Stimulated activated CD8-positive, alpha-beta memory T cell treated with anti-CD3 and anti-CD28 coated beads, Interleukin-12 subunit alpha, Interleukin-12 subunit beta, amount 100 ng/mL, for 24 hours (primary cell): ENCODE measurements around the gene PHF3.

Experiments used
- DNase-seq: peaks from one replicate; pipeline ENCODE4 v3.0.0-alpha.2; 2020; ENCODE audit errors: extremely low read depth

PHF3 gene

DNA sequence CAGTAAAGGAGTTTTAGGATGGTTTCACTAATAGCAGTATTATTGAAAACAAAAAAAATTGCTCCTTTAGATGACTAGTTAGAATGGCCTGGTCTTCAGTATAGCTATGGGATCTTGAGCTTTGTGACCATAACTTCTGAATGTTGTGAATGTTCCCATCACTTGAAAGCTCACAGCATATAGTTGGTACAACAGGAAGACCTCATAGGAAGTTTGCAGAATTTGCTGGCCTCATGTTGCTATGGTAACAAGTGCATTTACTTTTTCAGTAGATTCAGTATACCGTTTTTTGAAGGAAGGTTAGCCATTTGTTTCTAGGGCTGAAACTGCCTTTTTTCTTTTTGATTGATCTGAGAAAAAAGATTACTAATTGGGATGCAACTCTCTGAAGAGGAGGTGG lies 8.3 kb downstream of the PHF3 start:
- DNase-seq = no peak

DNA sequence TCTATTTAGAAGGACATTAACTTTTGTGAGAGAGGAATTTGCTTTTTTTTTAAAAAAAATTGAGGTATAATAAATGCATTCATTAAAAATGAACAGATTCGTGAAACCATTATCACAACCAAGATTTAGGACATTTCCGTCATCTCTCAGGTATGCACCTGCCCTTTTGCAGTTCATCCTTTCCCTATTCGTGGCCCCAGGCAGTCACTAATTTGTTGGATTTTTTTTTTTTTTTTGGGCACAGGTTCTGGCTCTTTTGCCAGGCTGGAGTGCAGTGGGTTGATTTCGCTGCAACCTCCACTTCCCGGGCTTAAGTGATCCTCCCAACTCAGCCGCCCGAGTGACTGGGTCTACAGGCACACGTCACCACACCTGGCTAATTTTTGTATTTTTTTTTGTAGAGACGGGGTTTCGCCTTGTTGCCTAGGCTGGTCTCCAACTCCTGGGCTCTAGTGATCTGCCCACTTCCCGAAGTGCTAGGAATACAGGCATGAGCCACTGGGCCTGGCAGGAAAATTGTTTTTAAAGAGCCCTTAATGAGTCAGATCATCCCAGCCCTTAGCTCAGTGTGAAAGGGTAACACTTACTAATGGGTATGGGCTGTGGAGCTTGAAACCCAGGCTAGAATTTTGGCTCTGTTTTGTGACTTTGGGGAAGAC lies 9.2 kb downstream of the PHF3 start:
- no peak for DNase-seq

DNA sequence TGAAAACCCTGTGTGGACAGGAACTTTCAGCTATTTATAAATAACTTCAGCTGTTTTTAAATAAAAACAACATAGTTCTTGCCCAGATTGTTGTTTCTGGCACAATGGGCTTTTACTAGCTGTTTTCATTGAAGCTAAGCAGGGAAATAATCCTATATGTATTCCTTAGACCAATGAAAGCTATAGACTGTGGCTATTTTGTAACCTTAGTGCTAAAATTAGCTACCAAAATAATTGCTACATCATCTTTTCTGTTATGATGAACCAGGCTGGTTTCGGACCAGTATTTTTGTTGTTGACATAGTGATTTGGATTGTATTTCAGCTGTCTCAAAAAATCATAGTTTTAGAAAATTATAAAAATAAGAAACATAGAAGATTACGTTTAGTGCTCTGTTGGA lies 13.7 kb downstream of the PHF3 start:
- no peak for DNase-seq

DNA sequence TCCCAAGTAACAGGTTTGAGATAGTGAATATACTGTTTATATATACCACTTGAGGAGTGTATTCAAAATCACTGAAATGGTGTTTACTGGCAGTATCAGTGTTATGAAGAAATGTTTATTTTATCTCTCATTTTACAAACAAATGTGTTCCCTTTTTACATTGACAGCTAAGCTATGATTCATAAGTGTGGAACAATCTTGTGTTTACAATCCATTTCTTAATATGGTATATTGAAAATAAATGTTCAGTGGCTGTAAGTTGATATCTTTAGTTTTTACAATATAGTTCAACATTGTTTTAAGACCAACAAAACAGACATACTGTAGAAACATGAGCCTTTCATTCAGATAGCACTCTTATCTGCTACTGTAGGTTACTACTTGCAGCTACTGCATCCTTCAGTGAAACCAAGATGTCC lies 14.3 kb downstream of the PHF3 start:
- no peak for DNase-seq

DNA sequence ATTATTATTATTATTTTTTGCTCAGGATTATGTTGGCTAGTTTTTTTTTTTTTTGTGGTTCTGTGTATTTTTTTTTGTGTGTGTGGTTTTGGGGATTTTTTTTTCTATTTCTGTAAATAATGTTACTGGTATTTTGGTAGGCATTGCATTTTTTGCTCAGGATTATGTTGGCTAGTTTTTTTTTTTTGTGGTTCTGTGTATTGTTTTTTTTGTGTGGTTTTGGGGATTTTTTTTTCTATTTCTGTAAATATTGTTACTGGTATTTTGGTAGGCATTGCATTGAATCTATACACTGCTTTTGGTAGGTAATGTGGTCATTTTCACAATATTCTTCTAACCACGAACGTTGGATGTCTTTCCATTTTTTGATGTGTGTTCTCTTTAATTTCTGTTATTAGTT lies 17.4 kb downstream of the PHF3 start:
- DNase-seq = no peak

DNA sequence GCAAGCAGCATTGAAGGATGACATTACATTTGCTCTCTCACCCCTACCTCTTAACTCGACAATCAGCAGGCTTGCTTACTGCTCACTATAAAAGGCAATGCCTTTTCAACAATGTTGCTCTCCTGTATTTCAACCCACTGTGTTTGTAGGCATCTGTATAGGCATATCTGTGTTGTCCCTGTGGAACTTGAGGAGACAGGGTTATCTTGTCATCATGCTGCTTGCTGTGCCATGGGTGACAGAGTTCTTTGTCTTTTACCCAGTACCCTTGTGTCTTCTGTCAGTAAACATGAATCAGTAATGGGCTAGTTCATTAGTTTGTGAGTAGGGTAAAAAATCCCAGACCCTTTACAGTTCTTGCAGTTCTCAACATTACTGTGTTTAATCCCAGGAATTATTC lies 25.2 kb downstream of the PHF3 start:
- DNase-seq = no peak

DNA sequence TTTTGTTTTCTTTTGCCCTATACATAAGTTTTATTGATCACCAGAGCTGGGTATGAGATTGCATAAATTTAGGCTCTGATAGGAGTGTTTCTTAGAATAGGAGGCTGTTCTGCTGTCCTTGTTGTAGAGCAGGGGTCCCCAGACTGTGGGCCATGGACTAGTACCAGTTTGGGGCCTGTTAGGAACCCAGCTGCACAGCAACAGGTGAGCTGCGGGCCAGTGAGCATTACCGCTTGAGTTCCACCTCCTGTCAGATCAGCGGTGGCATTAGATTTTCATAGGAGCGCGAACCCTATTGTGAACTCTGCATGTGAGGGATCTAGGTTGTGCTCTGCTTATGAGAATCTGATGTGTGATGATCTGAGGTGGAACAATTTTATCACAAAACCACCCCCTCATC lies 26.2 kb downstream of the PHF3 start:
- no peak for DNase-seq

DNA sequence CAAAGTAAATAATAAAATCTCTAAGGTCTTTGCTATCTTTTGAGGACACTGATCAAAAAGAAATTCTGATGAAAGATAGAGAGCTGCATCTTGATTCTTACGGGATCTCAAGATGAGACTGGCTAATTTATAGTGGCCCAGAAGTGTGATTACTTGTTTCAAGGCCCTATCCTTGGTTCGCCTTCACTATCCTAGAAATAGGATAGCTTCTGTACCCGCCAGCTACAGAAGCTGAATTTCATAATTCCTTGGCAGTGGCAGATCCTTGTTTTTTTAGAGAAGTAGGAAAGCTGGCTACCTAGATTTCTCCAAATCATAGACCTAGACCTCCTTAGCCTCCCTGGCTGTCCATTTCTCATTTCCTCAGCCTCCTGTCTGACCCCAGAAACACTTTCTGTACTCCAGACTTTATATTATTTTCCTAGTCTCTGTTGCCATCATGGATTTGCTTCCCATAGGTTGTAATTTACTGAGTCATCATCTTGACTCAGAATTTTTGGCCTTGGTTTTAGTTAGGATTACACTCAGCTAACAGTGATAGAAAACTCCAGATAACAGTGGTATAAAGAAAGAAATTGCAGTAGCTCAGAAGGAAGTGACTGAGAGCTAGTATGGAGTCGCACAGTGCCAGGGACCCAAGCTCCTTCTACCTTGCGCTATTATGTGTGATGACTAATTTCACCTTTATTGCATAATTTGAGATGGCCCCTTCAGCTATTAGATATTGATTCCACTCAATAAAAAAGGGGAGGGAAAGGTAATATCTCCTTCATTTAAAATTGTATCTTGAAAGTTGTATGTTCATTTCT lies 27.7 kb downstream of the PHF3 start:
- no peak for DNase-seq

DNA sequence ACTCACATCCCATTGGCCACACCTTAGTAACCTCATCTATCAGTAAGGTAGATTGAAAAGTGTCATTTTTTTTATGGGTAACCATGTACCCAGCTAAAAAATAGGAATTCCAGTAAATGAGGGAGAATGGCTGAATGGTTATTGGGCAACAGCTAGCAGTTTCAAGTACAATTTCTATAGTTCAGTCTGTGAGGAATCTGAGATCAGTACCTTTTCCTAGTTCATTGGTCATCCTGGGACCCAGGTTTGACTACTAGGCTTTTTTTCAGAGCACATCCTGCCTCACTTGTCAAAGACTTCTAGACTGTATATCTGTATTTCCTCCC lies 28.3 kb downstream of the PHF3 start:
- DNase-seq = no peak

DNA sequence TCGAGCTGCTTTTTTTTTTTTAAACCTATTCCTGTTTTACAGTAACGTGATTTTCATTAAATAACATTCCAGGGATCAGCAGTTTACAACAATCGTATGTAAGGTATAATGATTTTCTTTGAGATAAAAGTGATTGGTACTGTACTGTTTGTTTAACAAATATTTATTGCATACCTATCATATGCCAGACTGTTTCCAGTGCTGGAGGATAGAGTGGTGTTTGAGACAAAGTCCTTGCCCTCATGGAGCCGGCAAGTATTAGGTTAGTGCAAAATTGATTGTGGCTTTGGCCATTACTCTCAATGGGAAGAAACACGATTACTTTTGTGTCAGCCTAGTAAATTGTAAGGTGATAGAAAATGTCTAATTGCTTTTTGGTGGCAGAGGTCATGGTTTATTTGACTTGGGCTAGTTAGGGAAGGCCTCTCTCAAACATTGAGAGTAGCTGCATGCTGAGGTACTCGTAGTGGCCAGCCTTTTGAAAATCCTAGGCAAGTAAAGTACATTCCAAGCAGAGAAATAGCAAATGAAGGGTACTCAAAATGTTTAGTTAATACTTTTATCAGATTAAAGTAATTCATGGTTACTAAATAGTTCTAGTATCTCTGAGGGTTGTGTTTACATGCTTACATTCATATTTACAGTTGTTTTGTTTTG lies 35.6 kb downstream of the PHF3 start:
- DNase-seq = no peak

DNA sequence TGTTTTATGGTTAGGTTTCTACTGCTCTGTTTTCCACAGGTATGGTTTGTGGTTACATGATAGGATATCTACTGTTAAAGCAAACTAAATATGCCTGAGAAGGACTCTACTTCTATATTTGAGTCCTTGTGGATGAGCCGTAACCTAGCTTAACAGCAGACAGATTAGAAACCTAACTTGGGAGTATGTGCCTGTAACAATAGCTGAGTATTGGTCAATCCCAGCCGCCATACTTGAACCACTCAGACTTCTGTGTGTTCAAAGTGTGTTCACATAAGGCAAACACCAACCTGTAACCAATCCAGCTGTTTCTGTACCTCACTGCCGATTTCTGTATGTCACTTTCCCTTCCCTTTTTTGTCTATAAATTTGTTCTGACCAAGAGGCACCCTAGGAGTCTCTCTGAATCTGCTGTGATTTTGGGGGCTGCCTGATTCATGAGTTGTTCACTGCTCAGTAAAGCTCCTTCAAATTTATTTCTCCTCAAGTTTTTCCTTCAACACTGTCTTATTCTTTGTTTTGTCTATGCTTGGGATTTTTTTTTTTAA lies 37.1 kb downstream of the PHF3 start:
- DNase-seq = no peak

DNA sequence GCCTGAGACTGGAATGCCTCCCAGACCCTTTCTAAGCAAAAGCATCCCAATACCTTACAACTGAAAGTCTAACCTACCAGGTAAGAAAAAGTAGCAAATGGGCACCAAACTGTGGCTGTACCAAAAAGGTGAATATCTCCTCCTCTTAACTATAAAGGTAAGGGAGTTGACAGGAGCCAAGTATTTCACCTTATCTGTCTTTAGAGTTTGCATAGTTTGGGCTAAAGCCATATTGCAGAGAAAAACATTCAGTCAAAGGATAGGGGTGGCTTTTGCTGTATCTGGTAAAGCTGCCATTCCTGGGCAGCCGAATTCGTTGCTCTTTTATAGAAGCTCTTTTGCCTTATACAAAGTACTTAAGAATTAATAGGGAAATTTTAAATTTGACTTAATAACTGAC lies 38.1 kb downstream of the PHF3 start:
- DNase-seq = no peak

DNA sequence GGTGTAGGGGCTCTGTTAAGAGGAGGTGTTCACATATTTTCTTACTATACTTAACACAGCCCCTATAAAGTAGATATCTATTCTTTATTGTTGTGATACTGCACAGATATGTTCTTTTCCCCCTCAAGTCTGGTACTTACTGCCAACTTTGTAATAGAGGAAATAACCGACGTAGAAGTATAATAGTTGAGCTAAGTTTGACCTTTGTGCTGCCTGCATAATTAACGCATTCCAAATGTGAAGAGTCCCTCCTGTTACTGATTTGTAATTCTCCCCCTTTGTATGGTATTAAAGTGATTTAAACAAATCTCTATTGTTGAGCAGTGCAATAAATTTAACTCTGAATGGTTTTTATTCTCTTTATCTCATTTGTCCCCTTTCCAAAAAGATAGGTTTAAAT lies 39.0 kb downstream of the PHF3 start:
- DNase-seq = no peak

DNA sequence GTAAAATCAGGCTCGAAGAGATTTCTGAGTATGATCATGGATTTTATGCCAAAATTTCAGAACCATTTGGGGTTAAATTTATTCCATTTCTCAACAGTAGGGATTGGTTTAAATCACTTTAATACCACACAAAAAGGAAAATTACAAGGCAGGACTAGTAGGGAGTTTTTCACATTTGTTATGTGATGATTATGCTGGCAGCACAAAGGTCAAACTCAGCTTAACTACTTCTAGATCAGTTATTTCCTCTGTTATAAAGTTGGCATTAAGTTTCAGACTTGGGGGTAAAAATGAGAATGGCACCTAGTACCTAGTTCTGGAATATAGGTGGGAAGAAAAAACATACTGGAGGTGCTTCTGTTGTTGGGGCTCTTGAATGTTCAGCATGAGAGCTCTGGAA lies 39.5 kb downstream of the PHF3 start:
- DNase-seq = no peak

DNA sequence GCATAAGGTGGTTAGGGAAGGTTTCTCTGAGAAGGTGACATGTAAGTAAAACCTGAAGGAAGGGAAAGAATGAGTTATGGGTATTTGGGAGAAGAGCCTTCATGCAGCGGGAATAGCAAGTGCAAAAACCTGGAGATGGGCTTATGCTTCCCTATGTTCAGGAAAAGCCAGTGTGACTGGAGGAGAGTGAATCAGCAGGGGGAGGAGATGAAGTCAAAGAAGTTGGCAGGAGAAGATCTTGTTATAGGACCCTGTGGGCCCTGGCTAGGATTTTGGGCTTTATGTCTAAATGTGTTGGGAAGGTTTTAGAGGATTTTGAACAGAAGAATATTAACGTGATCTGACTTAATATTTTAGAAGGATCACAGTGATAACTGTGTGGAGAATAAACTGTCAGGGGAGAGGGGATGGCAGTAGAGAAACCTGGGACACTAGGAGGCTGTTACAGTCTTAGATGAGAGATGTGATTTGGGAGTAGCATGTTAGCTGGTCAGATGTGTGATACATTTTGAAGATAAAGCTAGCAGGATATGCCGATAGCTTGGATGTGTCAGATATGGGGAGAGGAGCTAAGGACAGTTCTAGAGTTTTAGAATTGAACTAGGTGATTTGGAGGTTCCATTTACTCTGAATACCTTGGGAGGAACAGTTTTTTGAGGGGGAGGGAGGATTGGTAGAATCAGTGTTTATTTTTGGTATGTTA lies 41.0 kb downstream of the PHF3 start:
- no peak for DNase-seq

DNA sequence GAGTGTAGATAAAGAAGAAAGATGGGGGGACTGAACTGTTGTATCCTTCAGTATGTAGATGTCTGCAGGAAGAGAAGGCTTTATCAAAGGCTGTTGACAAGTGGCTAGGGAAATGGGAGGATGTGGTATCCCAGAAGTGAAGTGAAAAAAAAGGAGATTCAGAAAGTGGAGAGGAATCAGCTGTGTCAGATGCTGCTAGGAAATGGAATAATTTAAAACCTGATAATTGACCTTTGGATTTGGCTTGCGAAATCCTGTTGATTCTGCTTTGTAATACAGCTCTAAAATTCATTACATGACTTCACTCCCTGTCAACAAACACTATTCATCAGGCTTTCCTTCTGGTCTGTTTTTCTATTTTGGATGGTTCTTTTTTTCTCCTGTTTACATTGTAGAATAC lies 41.7 kb downstream of the PHF3 start:
- no peak for DNase-seq

DNA sequence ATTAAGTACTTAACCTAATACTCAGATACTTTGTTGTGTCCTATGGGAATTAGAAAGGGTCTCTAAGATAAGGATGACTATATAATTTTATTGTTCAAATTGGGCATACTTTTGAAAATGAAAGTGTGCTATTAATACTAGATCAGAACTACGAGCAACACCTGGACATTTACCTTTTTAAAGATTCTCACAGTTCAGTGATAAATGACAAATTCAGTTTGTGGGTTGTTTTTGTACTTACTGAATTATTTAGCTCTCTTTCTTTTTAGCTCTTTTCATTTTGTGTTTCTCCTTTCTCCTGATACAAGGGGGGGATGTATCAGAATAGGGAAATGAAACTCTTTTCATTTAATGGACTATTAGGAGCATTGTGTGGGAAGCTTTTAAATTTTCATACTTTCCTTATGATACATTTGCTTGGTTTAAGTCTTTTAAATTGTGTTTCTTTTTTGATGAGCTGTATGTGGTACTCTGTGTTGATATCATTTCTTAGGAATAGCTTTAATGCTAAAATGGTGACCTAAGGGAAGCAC lies 47.5 kb downstream of the PHF3 start:
- DNase-seq = no peak

DNA sequence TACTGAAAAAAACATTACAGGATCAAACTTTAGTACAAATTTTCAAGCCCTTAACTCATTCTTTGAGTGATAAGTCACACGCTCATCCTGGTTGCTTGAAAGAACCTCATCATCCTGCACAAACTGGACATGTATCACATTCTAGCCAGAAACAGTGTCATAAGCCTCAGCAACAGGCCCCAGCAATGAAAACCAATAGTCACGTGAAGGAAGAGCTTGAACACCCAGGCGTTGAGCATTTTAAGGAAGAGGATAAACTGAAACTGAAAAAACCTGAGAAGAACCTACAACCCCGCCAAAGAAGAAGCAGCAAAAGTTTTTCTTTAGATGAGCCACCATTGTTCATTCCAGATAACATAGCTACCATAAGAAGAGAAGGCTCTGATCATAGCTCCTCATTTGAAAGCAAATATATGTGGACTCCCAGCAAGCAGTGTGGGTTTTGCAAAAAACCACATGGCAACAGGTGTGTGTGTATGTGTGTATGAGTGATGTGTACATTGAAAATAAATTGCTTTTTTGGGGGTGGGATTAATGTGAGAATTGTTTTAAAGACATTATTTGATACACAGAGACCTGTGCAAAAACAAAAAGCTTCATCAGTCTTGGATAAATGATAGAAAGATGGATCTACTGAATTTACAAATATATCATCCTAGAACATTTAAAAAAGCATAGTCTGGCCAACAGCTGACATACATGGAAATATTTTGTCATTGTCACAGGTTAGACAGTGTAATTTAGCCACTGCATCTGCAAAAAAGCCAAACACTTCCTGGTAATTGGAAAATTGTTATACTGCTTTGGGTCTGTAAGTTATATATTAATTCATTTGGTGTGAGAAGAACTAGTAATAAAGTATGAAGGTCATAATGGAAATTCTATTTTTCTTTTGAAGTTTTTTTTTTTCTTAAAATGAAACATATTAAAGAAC lies 50.1 kb downstream of the PHF3 start:
- DNase-seq = no peak

DNA sequence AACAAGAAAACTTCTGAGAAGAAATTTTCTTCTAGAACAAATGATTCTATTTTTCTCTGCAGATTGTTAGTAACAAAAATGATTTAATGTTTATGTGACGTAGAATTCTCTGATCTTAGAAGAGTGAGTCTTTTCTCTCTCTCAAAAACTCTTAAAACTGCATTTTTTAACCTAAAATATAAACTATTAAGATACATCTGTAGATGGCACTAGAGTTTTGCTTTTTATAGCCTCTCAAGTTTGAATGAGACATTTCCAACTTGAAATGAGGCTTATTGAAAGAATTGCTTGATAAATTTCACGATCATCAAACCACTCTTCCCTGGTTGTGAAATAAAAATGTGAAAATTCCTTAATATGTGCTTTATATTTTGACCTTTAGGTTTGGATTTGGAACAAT lies 53.8 kb downstream of the PHF3 start:
- no peak for DNase-seq

DNA sequence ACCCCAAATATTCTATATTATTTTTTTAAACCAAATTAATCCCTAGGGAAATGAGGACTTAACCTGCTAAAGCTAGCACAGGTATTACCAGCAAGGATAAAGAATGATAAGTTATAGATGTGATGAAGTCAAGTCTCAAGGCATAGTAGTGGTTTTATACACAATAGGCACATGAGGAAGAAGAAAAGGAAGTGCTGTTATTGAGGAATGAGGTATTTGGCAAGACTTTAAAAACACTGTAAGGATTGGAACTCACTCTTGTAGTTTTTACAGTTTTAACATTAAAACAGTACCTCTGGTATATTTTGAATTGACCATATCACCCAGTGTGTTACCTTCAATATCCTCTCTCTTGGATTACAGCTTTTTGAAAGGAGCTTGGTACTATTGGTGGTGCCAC lies 54.6 kb downstream of the PHF3 start:
- no peak for DNase-seq

DNA sequence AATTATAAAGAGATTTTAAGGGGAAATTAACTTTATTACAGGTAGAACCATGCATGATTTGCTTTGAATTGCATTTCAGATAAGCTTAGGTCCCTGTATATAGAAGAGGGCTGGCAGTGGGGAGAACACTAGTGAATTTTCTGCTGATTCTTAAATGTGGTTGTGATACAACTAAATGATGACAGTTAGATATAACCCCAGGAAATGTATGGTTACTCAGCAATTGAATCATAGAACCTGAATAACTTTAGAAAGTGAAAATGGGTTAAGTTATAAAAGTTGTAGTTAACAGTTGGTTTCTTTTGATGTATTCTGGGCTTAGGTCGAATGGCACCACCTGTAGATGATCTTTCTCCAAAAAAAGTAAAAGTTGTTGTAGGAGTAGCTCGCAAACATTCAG lies 70.1 kb downstream of the PHF3 start:
- DNase-seq = no peak
